Neural cell (in vitro differentiated cells): Measurements from ENCODE around the gene IFRD2. TPM values are rescaled to one million over a fixed set of nuclear protein-coding genes. Genes with fewer than 3 reads are reported as not detected.

Experiments used
- H2AFZ ChIP-seq: fragments of 200-600, 300-800 bp; sonication (generic), shearing (Covaris generic); 2 replicates; pipeline ENCODE4 v1.6.0; 2014; ENCODE audit warnings: low read depth, mild to moderate bottlenecking, antibody characterized with exemption, low read length, moderate library complexity
- H3F3A ChIP-seq: fragments of 200-600 bp; shearing (Covaris generic); 2 replicates; pipeline ENCODE4 v1.6.1; 2016; ENCODE audit warnings: mild to moderate bottlenecking, moderate library complexity, mixed read lengths, antibody characterized with exemption, low read length; ENCODE audit not compliant: insufficient read depth, poor library complexity, severe bottlenecking
- H3K27ac ChIP-seq: fragments of 200-600, 300-800 bp; sonication (generic), shearing (Covaris generic); 2 replicates; pipeline ENCODE4 v1.5.1; 2014; ENCODE audit warnings: mild to moderate bottlenecking, low read length, moderate library complexity
- H3K27me3 ChIP-seq: fragments of 300-800, 200-600 bp; sonication (generic), shearing (Covaris generic); 2 replicates; pipeline ENCODE4 v1.6.0; 2014; ENCODE audit warnings: mild to moderate bottlenecking, low read depth, low read length, moderate library complexity; ENCODE audit not compliant: insufficient read depth
- H3K36me3 ChIP-seq: fragments of 300-800, 200-600 bp; sonication (generic), shearing (Covaris generic); 2 replicates; pipeline ENCODE4 v1.5.1; 2014; ENCODE audit warnings: mild to moderate bottlenecking, antibody characterized with exemption, low read length, moderate library complexity; ENCODE audit not compliant: insufficient read depth
- H3K4me2 ChIP-seq: fragments of 300-800, 200-600 bp; sonication (generic), shearing (Covaris generic); 2 replicates; pipeline ENCODE4 v1.6.0; 2014; ENCODE audit warnings: mild to moderate bottlenecking, low read length
- H3K4me3 ChIP-seq: fragments of 300-800, 200-600 bp; sonication (generic), shearing (Covaris generic); 2 replicates; pipeline ENCODE4 v1.5.1; 2014; ENCODE audit warnings: mild to moderate bottlenecking, low read length, moderate library complexity
- H3K79me2 ChIP-seq: fragments of 200-600 bp; shearing (Covaris generic); replicated peaks from 2 replicates; pipeline ENCODE4 v1.6.0; 2014; ENCODE audit warnings: mild to moderate bottlenecking, low read length, moderate library complexity; ENCODE audit not compliant: insufficient read depth
- H3K9ac ChIP-seq: fragments of 300-800, 200-600 bp; sonication (generic), shearing (Covaris generic); 2 replicates; pipeline ENCODE4 v1.6.1; 2016; ENCODE audit warnings: mild to moderate bottlenecking, low read length, mixed read lengths
- H3K9me2 ChIP-seq: fragments of 200-600 bp; shearing (Covaris generic); 2 replicates; pipeline ENCODE4 v1.6.1; 2016; ENCODE audit warnings: mild to moderate bottlenecking, low read length, mixed read lengths; ENCODE audit not compliant: insufficient read depth
- H3K9me3 ChIP-seq: fragments of 200-600, 300-800 bp; sonication (generic), shearing (Covaris generic); 2 replicates; pipeline ENCODE4 v1.6.1; 2016; ENCODE audit warnings: mild to moderate bottlenecking, mixed run types, low read length, moderate library complexity, mixed read lengths
- H4K20me1 ChIP-seq: fragments of 200-600 bp; shearing (Covaris generic); 2 replicates; pipeline ENCODE4 v1.6.1; 2016; ENCODE audit warnings: mild to moderate bottlenecking, mixed run types; ENCODE audit not compliant: insufficient read depth
- EP300 ChIP-seq: fragments of 450-650 bp; conservative IDR thresholded peaks from 2 replicates; pipeline ENCODE4 v1.6.1; 2014; ENCODE audit warnings: antibody characterized with exemption, mild to moderate bottlenecking, moderate library complexity; ENCODE audit not compliant: poor library complexity, severe bottlenecking
- EZH2 ChIP-seq: fragments of 200-600, 300-800 bp; shearing (Covaris generic), sonication (generic); IDR thresholded peaks from 2 replicates; pipeline ENCODE4 v1.6.1; 2014; ENCODE audit warnings: antibody characterized with exemption, low read length, borderline replicate concordance, mild to moderate bottlenecking; ENCODE audit not compliant: insufficient read depth, poor library complexity, severe bottlenecking
- MXI1 ChIP-seq: fragments of 450-650 bp; conservative IDR thresholded peaks from 2 replicates; pipeline ENCODE4 v1.6.1; 2014; ENCODE audit warnings: antibody characterized with exemption, mild to moderate bottlenecking; ENCODE audit not compliant: poor library complexity, severe bottlenecking
- POLR2AphosphoS5 ChIP-seq: IDR thresholded peaks from 2 replicates; pipeline ENCODE4 v1.6.1; 2012
- RAD21 ChIP-seq: fragments of 450-650 bp; conservative IDR thresholded peaks from 2 replicates; pipeline ENCODE4 v1.6.1; 2014; ENCODE audit warnings: antibody characterized with exemption, mild to moderate bottlenecking, moderate library complexity
- SMC3 ChIP-seq: fragments of 450-650 bp; conservative IDR thresholded peaks from 2 replicates; pipeline ENCODE4 v1.6.1; 2014; ENCODE audit warnings: antibody characterized with exemption, mild to moderate bottlenecking, moderate library complexity; ENCODE audit not compliant: poor library complexity
- TAF1 ChIP-seq: IDR thresholded peaks from 2 replicates; pipeline ENCODE4 v1.6.1; 2012; ENCODE audit warnings: low read depth
- polyA plus RNA-seq: library from polyadenylated mRNA; depleted of rRNA; stranded (reverse); fragments of >200 nt; gene quantifications from 2 replicates; pipeline ENCODE4 v1.2.3, GENCODE V29; 2014
- TF ChIP-seq, protein P1 (sequence below): fragments of 450-650 bp; IDR thresholded peaks from 2 replicates; pipeline ENCODE4 v1.5.1; 2014; ENCODE audit warnings: antibody characterized with exemption, mild to moderate bottlenecking, moderate library complexity; ENCODE audit not compliant: poor library complexity, severe bottlenecking
- TF ChIP-seq, protein P2 (sequence below): IDR thresholded peaks from 2 replicates; pipeline ENCODE4 v1.6.1; 2012; ENCODE audit warnings: borderline replicate concordance

The IFRD2 gene
- polyA plus RNA-seq, 1 donor from 2014 or later, result 41.8 TPM

DNA sequence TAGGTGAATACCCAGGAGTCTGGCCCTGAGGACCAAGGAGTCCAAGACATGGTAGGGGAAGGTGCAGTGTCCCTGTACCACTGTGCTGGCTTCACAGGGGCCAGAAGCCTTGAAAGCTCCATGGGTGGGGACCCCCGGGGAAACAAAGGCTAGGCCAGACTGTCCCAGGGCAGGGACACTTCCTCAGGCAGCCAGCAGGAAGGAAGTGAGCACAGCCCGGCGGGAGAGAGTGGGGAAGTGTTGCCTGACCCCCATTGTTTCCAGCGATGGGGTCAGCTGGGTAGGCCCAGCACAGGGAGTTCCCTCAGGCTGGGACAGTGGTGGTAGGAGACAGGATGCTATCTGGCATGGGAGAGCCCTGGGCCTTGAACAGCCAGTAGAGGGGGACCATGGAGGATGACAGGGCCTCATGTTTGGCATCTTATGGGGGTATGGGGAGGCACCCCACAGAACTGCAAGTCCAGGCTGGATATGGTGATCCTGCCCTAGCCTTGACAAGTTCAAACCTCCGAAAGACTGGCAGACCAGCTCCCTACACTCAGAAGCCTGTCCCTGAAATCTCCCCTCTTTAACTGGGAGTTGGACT is 31.5 kb upstream of the IFRD2 start:
- no peaks in the 10 kb centered on the region for H3K36me3 ChIP-seq
- no peaks in the 10 kb centered on the region for H3F3A ChIP-seq
- H3K9me3 ChIP-seq, result no peaks in the 10 kb centered on the region
- no peak overlapping the region for H2AFZ ChIP-seq
- no peak overlapping the region for H3K4me2 ChIP-seq
- no peaks in the 10 kb centered on the region for H3K9me2 ChIP-seq
- TF ChIP-seq, protein P1, sequence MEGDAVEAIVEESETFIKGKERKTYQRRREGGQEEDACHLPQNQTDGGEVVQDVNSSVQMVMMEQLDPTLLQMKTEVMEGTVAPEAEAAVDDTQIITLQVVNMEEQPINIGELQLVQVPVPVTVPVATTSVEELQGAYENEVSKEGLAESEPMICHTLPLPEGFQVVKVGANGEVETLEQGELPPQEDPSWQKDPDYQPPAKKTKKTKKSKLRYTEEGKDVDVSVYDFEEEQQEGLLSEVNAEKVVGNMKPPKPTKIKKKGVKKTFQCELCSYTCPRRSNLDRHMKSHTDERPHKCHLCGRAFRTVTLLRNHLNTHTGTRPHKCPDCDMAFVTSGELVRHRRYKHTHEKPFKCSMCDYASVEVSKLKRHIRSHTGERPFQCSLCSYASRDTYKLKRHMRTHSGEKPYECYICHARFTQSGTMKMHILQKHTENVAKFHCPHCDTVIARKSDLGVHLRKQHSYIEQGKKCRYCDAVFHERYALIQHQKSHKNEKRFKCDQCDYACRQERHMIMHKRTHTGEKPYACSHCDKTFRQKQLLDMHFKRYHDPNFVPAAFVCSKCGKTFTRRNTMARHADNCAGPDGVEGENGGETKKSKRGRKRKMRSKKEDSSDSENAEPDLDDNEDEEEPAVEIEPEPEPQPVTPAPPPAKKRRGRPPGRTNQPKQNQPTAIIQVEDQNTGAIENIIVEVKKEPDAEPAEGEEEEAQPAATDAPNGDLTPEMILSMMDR, result no peak
- no peak for TF ChIP-seq EZH2
- no peak for TF ChIP-seq POLR2AphosphoS5
- TF ChIP-seq TAF1, result no peak
- H3K4me3 ChIP-seq, result no peak overlapping the region
- peaks cover 32% of the 10 kb centered on the region for H3K79me2 ChIP-seq
- no peak overlapping the region for H3K27ac ChIP-seq
- H3K9ac ChIP-seq, result no peak overlapping the region
- no peaks in the 10 kb centered on the region for H3K27me3 ChIP-seq
- H4K20me1 ChIP-seq, result no peaks in the 10 kb centered on the region

DNA sequence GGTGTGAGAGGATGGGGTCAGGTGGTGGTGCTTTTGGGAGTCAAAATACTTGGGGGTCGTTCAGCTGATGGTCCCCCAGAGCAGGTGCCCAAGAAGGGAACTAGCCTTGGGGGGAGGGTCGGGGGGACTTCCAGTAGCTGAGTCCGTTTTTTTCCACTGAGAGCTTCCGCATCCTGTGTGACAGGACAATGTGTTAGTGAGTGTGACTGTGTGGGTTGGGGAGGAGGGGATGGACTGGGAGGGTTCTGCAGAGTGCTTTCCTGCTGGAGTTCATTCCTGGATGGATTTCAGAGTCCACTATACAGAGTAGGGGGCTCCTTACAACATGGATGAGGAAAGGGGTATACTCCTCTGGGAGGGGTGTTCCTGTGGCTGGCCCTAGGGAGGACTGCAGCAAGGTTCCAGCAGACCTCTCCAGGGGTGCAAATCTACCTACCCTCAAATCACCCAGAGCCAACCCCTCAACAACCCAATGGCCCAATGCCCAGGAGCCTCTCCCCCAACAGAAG is 30.9 kb upstream of the IFRD2 start:
- H3K27ac ChIP-seq, result no peak overlapping the region
- no peaks in the 10 kb centered on the region for H3K9me3 ChIP-seq
- H3K36me3 ChIP-seq, result no peaks in the 10 kb centered on the region
- TF ChIP-seq SMC3, result no peak
- TF ChIP-seq, protein P2, sequence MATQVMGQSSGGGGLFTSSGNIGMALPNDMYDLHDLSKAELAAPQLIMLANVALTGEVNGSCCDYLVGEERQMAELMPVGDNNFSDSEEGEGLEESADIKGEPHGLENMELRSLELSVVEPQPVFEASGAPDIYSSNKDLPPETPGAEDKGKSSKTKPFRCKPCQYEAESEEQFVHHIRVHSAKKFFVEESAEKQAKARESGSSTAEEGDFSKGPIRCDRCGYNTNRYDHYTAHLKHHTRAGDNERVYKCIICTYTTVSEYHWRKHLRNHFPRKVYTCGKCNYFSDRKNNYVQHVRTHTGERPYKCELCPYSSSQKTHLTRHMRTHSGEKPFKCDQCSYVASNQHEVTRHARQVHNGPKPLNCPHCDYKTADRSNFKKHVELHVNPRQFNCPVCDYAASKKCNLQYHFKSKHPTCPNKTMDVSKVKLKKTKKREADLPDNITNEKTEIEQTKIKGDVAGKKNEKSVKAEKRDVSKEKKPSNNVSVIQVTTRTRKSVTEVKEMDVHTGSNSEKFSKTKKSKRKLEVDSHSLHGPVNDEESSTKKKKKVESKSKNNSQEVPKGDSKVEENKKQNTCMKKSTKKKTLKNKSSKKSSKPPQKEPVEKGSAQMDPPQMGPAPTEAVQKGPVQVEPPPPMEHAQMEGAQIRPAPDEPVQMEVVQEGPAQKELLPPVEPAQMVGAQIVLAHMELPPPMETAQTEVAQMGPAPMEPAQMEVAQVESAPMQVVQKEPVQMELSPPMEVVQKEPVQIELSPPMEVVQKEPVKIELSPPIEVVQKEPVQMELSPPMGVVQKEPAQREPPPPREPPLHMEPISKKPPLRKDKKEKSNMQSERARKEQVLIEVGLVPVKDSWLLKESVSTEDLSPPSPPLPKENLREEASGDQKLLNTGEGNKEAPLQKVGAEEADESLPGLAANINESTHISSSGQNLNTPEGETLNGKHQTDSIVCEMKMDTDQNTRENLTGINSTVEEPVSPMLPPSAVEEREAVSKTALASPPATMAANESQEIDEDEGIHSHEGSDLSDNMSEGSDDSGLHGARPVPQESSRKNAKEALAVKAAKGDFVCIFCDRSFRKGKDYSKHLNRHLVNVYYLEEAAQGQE, result no peak
- no peak for TF ChIP-seq EZH2
- no peak for TF ChIP-seq MXI1
- TF ChIP-seq, protein P1, result no peak
- TF ChIP-seq RAD21, result no peak
- no peak for TF ChIP-seq POLR2AphosphoS5
- TF ChIP-seq TAF1, result no peak
- no peak for TF ChIP-seq EP300
- no peaks in the 10 kb centered on the region for H3F3A ChIP-seq
- H3K9ac ChIP-seq, result no peak overlapping the region
- H2AFZ ChIP-seq, result no peak overlapping the region
- H4K20me1 ChIP-seq, result no peaks in the 10 kb centered on the region
- no peak overlapping the region for H3K4me2 ChIP-seq
- H3K27me3 ChIP-seq, result no peaks in the 10 kb centered on the region
- peaks cover 35% of the 10 kb centered on the region for H3K79me2 ChIP-seq
- no peak overlapping the region for H3K4me3 ChIP-seq
- H3K9me2 ChIP-seq, result no peaks in the 10 kb centered on the region
